ENCODE results near the gene TRIM44.
"Not testable (repeated sequence)": the region's sequence is repeated elsewhere in the genome, so short reads cannot be mapped to it uniquely, and the experiment has no call there.

The TRIM44 gene

DNA sequence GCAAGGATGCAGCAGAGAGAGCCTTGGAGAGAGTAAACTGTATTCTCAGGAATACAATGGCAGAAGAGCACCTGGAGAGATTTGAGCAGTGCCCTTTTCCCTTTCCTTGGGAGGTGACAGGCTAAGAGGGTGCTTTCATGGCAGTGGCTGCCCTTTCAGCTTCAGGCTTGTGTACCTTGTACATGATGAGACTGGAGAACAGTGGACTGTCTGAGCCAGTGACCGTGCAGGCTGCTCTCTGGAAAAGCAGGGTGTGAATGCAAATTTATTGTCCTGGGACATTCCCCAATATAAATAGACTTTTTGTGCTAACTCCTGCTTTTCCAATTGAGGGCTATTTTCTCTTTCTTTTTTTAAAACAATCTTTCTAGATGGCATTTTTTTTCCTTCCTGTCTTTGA is 99.3 kb downstream of the TRIM44 start:
- no peak for DNase-seq

- no peak for DNase-seq
Observed at GRCh38 chr11:35763301-35763700, 100.7 kb downstream of the TRIM44 start.

- DNase-seq = no peak
Observed at GRCh38 chr11:35763765-35764164, 101.2 kb downstream of the TRIM44 start.

DNA sequence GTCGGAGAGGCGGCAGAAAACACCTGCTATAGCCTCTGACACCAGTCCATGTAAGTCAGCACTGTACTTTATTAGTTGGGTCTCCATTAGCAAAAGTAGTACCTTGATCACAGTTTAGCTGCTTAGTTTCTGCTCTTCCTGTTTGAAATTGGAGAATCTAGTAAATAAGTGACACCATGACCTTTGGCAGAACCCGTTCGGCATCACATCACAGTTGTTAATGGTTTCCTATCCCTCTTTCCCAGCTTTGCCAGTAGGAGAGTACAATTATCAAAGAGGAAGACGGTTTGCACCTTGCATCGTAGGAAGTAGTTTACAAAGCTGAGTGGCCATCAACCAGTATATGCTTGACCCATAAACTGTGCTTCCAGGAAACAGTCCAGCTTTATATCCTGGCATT is 101.8 kb downstream of the TRIM44 start:
- no peak for DNase-seq

- DNase-seq = peak; percentile 18
Observed at GRCh38 chr11:35765211-35765610, 102.6 kb downstream of the TRIM44 start.

- DNase-seq = no peak
Observed at GRCh38 chr11:35766651-35767050, 104.1 kb downstream of the TRIM44 start.

DNA sequence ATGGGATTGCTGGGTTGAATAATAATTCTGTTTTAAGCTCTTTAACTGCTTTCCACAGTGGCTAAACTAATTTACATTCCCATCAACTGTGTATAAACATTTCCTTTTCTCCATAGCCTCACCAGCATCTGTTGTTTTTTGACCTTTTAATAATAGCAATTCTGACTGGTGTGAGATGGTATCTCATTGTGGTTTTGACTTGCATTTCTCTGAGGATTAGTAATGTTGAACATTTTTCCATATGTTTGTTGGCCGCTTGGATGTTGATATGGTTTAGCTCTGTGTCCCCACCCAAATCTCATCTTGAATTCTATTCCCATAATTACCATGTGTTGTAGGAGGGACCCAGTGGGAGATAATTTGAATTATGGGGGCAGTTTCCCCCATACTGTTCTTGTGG is 107.8 kb downstream of the TRIM44 start:
- peak; percentile 72 for DNase-seq

GRCh38 chr11:35771722-35772121 is 109.1 kb downstream of the TRIM44 start:
- no peak for DNase-seq

DNA sequence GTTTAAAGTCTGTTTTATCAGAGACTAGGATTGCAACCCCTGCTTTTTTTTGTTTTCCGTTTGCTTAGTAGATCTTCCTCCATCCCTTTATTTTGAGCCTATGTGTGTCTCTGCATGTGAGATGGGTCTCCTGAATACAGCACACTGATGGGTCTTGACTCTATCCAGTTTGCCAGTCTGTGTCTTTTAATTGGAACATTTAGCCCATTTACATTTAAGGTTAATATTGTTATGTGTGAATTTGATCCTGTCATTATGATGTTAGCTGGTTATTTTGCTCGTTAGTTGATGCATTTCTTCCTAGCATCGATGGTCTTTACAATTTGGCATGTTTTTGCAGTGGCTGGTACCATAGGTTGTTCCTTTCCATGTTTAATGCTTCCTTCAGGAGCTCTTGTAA is 114.7 kb downstream of the TRIM44 start:
- DNase-seq = not testable (repeated sequence)

DNA sequence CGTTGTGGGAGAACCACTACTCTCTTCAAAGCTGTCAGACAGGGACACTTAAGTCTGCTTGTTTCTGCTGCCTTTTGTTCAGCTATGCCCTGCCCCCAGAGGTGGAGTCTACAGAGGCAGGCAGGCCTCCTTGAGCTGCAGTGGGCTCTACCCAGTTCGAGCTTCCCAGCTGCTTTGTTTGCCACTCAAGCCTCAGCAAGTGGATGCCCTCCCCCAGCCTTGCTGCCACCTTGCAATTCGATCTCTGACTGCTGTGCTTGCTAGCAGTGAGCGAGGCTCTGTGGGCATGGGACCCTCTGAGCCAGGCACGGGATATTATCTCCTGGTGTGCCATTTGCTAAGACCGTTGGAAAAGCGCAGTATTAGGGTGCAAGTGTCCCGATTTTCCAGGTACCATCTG is 116.4 kb downstream of the TRIM44 start:
- DNase-seq = not testable (repeated sequence)

DNA sequence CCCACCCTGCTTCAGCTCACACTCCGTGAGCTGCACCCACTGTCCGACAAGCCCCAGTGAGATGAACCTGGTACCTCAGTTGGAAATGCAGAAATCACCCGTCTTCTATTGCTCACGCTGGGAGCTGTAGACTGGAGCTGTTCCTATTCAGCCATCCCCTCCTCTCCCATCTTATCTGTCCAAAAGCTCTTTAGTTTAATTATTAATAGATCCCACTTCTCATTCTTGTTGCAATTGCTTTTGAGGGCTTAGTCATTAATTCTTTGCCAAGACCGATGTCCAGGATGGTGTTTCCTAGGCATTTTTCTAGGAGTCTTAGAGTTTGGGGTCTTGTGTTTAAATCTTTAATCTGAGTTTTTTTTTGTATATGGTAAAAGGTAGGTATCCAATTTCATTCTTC is 116.8 kb downstream of the TRIM44 start:
- DNase-seq = no peak

DNA sequence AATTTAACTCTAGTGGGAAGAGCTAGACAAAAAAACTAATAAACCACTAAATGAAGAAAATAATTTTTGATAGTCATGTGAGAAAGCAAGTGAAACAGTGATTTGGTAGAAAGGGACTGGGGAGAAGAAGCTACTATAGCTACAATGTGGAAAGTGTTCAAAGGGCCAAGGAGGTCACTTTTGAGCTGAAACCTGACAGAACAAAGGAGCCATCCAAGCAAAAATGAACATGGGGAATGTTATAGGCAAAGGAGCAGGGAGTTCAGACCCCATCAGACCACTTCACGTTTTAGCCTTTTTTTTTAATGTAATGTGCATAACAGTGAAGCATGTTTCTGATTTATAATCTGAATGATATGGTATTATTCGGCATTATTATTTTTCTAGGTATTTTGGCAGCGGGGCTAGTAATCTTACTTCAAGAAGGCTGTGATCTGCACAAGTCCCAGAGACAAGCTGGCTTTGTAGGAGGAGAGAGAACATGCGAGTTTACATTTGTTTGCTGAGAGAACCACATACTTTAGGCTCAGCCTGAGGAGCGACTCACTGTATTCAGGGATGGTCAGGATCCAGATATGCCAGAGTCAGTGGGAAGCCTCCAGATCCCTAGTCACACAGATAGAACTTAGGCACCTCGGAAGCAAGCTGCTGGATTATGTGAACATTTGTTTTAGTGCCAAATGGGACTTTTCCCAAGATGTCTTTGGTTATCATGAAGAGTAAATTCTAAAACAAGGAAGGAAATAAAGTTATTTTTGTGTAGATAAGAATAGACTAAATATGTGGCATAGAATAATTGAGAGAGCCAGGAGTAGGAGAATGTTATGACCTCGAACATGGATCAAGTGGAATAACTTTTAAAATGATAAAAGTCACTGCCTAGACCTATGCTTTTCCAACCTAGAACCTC is 118.6 kb downstream of the TRIM44 start:
- peak; percentile 78 for DNase-seq

GRCh38 chr11:35781861-35782470 is 119.4 kb downstream of the TRIM44 start:
- peak; percentile 36 for DNase-seq

GRCh38 chr11:35783809-35784208 is 121.2 kb downstream of the TRIM44 start:
- no peak for DNase-seq

GRCh38 chr11:35784699-35785098 is 122.1 kb downstream of the TRIM44 start:
- no peak for DNase-seq

GRCh38 chr11:35785287-35786167 is 123.0 kb downstream of the TRIM44 start:
- peak; percentile 32 for DNase-seq

DNA sequence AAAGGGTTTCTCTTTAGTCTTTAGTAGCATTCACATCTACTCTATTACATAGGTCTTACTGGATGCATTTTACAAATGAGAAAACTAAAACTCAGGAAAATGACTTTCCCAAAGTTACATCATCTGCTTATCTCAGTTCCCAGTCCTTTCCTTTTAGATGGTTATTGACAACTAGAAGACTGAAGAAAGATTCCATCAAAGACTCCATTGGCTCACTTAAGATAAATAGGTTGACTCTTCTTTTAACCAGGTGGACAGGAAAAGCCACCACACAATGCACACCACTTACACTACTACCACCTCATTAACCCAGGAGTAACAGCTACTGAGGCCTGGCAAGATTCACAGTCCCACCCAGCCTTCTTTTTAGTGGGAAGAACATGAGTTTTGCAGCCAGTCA is 123.6 kb downstream of the TRIM44 start:
- DNase-seq = peak; percentile 68

DNA sequence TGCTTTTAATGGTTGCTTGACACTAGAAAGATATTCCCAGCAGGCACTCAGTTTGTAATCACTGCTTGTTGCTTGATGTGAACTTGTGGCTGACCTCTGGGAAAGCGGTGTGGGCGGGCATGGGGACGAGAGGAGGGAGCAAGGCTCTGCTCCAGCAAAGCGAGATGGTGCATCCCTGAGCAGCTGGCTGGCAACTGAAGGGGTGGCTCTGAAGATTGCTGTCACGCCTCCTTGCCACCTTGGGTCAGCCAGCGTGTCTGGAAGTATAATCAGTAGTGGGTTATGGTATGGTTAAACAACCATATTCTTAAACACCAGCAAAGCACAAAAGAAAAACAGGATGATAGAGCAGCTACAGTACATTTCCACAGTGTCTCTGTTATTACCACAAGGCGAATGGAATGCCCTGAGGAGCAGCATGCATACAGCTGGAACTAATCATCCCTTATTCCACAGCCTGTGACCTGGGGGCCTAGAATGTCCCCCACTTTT is 124.5 kb downstream of the TRIM44 start:
- DNase-seq = peak; percentile 80

DNA sequence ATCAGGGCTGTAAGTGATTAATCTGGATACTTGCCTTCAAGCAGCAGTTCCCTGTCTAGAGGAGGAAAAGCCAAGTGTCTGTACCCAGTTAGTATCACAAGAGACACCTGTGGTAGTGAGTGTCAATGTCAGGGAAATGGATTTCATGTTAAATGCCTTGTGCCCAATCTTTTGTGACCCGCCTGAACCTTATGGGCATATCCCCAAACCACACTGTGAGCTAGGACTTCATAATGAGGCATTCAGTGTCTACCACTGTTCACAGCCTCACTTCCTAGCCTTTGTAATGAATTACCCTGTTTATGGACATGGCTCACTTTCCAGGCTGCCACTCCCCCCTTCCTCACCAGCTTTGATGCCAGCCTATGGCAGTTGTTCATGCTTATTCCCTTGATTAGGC is 125.1 kb downstream of the TRIM44 start:
- DNase-seq = no peak

DNA sequence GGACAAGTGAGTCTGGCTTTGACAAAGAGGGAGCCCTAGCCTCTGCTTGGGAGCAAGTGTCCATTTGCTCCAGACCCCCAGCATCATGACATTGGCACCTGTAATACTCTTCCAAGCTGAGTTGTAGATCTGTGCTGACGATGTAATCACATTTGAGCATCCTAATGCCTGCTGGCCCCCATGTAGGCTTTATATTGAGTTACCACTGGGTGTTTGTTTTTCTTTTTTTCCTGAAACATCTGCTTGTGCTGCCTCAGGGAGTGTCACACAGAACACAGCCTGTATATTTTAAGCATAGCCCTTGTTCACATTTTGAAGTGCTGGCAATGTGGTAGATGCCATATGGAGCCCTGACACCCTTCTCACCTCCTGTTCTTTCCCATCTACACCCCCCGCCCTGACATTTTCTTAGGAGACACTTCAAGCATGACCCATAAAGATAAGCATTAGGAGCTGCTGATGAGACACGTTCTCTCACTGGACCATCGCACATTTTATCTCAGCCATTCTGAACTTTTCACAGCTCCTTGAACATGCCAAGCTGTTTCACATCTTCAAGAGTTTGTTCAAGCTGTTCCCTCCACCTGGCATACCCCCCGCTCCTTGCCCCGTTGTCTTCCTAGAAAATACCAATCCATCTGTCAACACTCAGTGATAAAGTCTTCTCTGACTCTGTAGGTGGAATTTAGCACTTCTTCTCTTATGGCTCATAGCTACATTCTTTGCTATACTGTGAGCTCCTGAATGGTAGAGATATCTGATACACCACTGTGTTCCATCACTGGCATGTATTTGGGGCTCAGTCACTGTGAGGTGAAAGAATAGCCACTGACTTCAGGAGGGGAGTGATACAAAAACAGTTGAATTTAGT is 128.7 kb downstream of the TRIM44 start:
- peak; percentile 50 for DNase-seq

DNA sequence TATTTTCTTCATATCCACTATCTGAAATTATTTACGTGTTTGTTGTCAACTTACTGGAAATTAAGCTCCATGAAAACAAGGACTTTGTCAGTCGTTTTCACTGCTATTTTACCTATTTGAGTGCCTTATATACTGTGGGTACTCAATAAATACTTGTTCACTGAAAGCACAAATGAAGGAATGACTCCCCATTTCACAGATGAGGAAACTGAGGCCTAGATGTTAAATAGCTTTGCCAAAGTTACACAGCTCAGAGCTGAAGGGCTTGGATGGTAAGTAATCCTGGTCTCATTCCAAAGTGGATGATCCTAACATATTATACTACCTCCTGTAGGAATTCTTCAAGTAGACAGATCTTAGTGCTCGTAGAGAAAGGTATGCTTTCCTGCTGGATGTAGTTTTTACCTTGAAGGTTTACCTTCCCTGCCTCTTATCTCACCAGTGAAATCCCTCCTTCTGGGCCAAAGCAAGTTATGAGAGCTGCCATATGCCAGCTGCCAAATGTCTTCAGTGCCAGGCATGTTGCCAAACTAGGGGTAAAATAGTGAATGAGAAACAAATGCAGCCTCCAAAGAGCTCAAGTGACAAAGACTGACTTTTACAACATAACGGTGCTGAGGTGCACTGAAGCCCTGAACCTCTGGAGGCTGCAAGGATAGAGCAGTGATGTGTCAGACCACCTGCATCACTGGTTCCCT is 129.7 kb downstream of the TRIM44 start:
- no peak for DNase-seq

GRCh38 chr11:35792846-35793192 is 130.2 kb downstream of the TRIM44 start:
- no peak for DNase-seq
